Ishikawa (cell line): ENCODE results near the gene OBSCN.

ENCODE experiments used
- EGR1 ChIP-seq: IDR thresholded peaks from 2 replicates; pipeline ENCODE4 v1.6.1; 2012
- EP300 ChIP-seq: IDR thresholded peaks from 2 replicates; pipeline ENCODE4 v1.6.1; 2012; ENCODE audit warnings: borderline replicate concordance
- RAD21 ChIP-seq: IDR thresholded peaks from 2 replicates; pipeline ENCODE4 v1.6.1; 2012; ENCODE audit warnings: low read depth
- REST ChIP-seq: IDR thresholded peaks from 2 replicates; pipeline ENCODE4 v1.6.1; 2012; ENCODE audit warnings: low read depth, mild to moderate bottlenecking
- TAF1 ChIP-seq: IDR thresholded peaks from 2 replicates; pipeline ENCODE4 v1.6.1; 2012; ENCODE audit warnings: low read depth, mild to moderate bottlenecking

GRCh38 chr1:228208831-228209551 is 1.1 kb downstream of the OBSCN start:
- TF ChIP-seq EP300, result no peak
- no peak for TF ChIP-seq TAF1
- no peak for TF ChIP-seq EGR1
- no peak for TF ChIP-seq REST
- TF ChIP-seq RAD21, result no peak
